ENCODE results near the gene CCNY. TPM values are rescaled to one million over a fixed set of nuclear protein-coding genes. Genes with fewer than 3 reads are reported as not detected.

Gene CCNY
- total RNA-seq, 3 donors from 2014 or later (not counting 1 experiment from before 2014, with no cell fraction given): 71.0 to 87.2 (median 74.3) TPM

DNA sequence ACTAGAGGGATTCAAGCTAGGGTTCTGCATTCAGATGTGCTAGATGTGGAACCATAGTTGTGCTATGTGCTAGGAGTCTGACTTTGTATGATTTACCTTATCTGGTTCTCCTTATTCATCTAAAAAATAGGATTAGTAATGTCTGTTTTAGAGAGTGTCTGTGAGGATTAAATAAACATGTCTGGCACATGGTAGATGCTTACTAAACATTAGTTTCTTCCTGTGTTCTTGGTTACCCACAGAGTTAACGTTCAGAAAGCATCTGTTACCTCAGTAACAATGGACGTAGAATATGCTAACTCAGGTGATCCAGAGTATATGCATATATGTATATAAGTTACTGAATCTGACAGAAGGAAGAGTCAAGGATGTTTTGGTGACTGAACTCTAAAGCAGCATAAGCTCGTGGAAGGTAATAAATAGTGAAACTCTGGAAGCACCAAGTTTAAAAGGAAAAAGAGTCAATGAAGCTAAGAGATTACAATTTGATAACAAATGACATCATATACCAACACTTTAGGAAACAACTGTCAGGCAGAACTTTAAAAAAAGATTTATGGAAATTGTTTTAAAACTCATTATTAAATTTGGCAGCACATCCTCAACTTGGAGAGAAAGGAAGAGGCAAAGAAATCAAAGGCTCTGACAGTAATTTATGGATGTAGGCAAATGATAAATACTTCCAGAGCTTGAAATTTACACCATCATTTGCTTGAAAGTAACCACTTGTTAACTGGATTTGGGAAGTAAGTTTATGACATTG lies 127.0 kb downstream of the CCNY start:
- Mint-ChIP-seq H3K36me3 (no peaks in the 10 kb centered on the region), H3K27me3 (ENCODE audit: low read depth in 2 of 2) (no peaks in the 10 kb centered on the region), H3K9me3 (no peaks in the 10 kb centered on the region), H3K27ac (peak overlapping the region in 1 of 2 donors; percentile 79), H3K4me1 (peaks cover 10 to 12% of the 10 kb centered on the region in 2 donors), H3K4me3 (peak overlapping the region; percentile 18)
- Histone ChIP-seq H3K4me1 (ENCODE audit: control insufficient read depth, insufficient read depth, low read length) (peaks cover 34% of the 10 kb centered on the region), H3K27ac (ENCODE audit: low read length) (no peak overlapping the region), H3K36me3 (ENCODE audit: control insufficient read depth, insufficient read depth, low read length) (no peaks in the 10 kb centered on the region), H3K4me3 (ENCODE audit: low read length) (no peak overlapping the region), H3K9me3 (ENCODE audit: control insufficient read depth, insufficient read depth, low read length) (no peaks in the 10 kb centered on the region), H3K27me3 (ENCODE audit: control insufficient read depth, insufficient read depth, low read length) (no peaks in the 10 kb centered on the region)
- ATAC-seq: peak in 1 of 3 donors; percentile 33
- 54% methylated on average over 3 of the region's 3 CpGs for WGBS (ENCODE audit: insufficient coverage)
- no peak for DNase-seq
- intact Hi-C loops (cut with micrococcal nuclease): no loop called here
- TF ChIP-seq, protein P1, sequence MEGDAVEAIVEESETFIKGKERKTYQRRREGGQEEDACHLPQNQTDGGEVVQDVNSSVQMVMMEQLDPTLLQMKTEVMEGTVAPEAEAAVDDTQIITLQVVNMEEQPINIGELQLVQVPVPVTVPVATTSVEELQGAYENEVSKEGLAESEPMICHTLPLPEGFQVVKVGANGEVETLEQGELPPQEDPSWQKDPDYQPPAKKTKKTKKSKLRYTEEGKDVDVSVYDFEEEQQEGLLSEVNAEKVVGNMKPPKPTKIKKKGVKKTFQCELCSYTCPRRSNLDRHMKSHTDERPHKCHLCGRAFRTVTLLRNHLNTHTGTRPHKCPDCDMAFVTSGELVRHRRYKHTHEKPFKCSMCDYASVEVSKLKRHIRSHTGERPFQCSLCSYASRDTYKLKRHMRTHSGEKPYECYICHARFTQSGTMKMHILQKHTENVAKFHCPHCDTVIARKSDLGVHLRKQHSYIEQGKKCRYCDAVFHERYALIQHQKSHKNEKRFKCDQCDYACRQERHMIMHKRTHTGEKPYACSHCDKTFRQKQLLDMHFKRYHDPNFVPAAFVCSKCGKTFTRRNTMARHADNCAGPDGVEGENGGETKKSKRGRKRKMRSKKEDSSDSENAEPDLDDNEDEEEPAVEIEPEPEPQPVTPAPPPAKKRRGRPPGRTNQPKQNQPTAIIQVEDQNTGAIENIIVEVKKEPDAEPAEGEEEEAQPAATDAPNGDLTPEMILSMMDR (IDR thresholded peaks at IDR 0.05): no peak

DNA sequence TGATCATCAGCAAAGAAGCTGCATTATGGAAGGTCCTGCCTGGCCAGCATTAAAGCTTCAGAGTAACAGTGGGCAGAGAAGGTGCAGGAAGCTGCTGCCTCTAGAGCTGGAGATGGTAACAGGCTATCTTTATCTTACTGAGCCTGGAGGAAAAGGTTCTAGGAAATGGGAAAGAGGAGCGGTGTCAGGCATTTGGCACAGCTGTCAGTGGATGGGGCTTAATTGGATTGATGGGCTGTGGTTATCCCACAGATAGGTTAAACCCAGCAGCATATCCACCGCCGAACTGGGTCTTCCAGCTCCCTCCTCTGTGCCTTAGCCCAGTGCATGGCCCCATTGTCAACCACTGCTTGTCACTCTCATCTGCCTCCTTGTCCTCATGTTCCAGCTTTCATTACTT lies 127.6 kb downstream of the CCNY start:
- ATAC-seq: no peak
- peak overlapping the region in 1 of 2 donors; percentile 79 for H3K27ac Mint-ChIP-seq
- Histone ChIP-seq H3K9me3 (ENCODE audit: control insufficient read depth, insufficient read depth, low read length) (no peaks in the 10 kb centered on the region), H3K36me3 (ENCODE audit: control insufficient read depth, insufficient read depth, low read length) (no peaks in the 10 kb centered on the region), H3K27me3 (ENCODE audit: control insufficient read depth, insufficient read depth, low read length) (no peaks in the 10 kb centered on the region), H3K4me1 (ENCODE audit: control insufficient read depth, insufficient read depth, low read length) (peaks cover 28% of the 10 kb centered on the region), H3K27ac (ENCODE audit: low read length) (no peak overlapping the region), H3K4me3 (ENCODE audit: low read length) (no peak overlapping the region)
- H3K4me3 Mint-ChIP-seq: no peak overlapping the region
- intact Hi-C loops (cut with micrococcal nuclease): no loop called here
- DNase-seq: no peak
- H3K27me3 Mint-ChIP-seq (ENCODE audit: low read depth in 2 of 2): no peaks in the 10 kb centered on the region
- H3K4me1 Mint-ChIP-seq: peaks cover 16 to 18% of the 10 kb centered on the region in 2 donors
- H3K9me3 Mint-ChIP-seq: no peaks in the 10 kb centered on the region
- no peaks in the 10 kb centered on the region for H3K36me3 Mint-ChIP-seq
- WGBS (ENCODE audit: insufficient coverage): 92% methylated on average over 3 of the region's 3 CpGs
- TF ChIP-seq, protein P1 (IDR thresholded peaks at IDR 0.05): no peak

DNA sequence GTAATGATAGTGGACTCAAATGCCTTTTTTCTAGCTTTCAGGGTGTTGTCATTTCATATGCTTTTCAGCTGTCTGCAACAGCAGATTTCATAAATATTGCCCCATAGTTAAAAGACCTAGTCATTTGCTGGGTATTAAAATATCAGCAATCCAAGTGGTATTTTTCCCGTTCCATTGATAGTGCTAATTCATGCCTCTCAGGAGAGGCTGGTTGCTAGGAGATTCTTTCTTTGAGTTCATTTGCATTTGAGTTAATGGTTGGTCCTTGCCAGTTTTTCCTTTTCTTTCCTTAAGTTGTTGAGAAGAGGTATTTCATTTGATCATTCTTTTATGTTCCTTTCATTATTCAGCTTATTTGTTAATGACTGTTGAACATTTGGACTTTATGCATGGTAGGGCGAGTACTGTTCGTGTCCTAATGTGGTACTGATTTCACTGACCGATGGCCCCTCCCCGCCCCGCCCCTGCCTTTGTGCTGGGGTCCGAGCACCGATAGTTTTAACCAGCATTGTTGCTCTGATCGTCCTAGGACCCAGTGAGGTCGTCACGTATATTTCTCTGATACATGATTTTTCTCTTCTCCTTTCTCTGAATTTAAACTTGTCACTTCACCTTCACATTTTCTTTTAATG lies 128.6 kb downstream of the CCNY start:
- Histone ChIP-seq H3K27me3 (ENCODE audit: control insufficient read depth, insufficient read depth, low read length) (no peaks in the 10 kb centered on the region), H3K4me3 (ENCODE audit: low read length) (no peak overlapping the region), H3K9me3 (ENCODE audit: control insufficient read depth, insufficient read depth, low read length) (no peaks in the 10 kb centered on the region), H3K36me3 (ENCODE audit: control insufficient read depth, insufficient read depth, low read length) (no peaks in the 10 kb centered on the region), H3K27ac (ENCODE audit: low read length) (no peak overlapping the region), H3K4me1 (ENCODE audit: control insufficient read depth, insufficient read depth, low read length) (peaks cover 18% of the 10 kb centered on the region)
- no peaks in the 10 kb centered on the region for H3K36me3 Mint-ChIP-seq
- no peak overlapping the region for H3K4me3 Mint-ChIP-seq
- H3K9me3 Mint-ChIP-seq: no peaks in the 10 kb centered on the region
- DNase-seq (no peak), ATAC-seq (no peak)
- H3K4me1 Mint-ChIP-seq: peaks cover 27 to 28% of the 10 kb centered on the region in 2 donors
- 96% methylated on average over 11 of the region's 11 CpGs for WGBS (ENCODE audit: insufficient coverage)
- TF ChIP-seq, protein P1 (IDR thresholded peaks at IDR 0.05): no peak
- intact Hi-C loops (cut with micrococcal nuclease): no loop called here
- no peaks in the 10 kb centered on the region for H3K27me3 Mint-ChIP-seq (ENCODE audit: low read depth in 2 of 2)
- no peak overlapping the region for H3K27ac Mint-ChIP-seq
